ENCODE results near the gene MYO1E.

The MYO1E gene

GRCh38 chr15:59313641-59314332 is 58.9 kb downstream of the MYO1E start:
- no peak for DNase-seq

- no peak for DNase-seq
These were observed 60.5 kb downstream of the MYO1E start for GRCh38 chr15:59312205-59312604.

DNA sequence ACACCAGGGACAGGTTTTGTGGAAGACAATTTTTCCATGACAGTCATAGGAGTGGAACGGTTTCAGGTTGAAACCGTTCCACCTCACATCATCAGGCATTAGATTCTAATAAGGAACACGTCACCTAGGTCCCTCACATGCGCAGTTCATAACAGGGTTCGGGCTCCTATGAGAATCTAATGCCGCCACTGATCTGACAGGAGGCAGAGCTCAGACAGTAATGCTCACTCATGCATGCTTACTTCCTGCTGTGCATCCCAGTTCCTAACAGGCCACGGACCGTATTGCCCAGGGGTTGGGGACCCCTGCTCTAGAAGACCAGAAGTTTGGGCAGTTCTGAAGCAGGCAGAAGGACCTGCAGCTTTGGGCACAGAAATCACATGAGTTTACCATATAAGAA is 61.5 kb downstream of the MYO1E start:
- no peak for DNase-seq

- no peak for DNase-seq
These were observed 63.3 kb downstream of the MYO1E start for GRCh38 chr15:59309405-59309804.

- DNase-seq: no peak
These were observed 65.5 kb downstream of the MYO1E start for GRCh38 chr15:59307165-59307537.

GRCh38 chr15:59306520-59307164 is 66.0 kb downstream of the MYO1E start:
- DNase-seq: no peak

DNA sequence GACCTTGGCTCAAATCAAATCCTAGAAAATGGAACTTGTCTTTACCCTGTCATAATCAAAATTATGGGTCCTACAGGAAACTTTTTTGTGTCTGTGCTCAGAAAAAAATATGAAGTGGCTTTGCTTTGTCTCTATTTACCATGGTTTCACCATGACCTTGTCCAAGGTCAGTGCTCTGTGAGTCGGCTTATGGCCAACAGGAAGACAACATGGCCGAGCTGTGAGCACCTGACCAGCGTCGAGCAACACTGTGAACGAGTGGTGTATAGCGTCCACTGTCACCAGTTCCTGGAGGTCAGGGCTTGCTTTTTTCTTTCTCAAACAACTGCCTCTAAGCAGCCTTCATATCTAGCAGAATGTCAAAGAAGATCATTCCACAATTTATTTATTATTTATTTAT is 67.9 kb downstream of the MYO1E start:
- DNase-seq: no peak

DNA sequence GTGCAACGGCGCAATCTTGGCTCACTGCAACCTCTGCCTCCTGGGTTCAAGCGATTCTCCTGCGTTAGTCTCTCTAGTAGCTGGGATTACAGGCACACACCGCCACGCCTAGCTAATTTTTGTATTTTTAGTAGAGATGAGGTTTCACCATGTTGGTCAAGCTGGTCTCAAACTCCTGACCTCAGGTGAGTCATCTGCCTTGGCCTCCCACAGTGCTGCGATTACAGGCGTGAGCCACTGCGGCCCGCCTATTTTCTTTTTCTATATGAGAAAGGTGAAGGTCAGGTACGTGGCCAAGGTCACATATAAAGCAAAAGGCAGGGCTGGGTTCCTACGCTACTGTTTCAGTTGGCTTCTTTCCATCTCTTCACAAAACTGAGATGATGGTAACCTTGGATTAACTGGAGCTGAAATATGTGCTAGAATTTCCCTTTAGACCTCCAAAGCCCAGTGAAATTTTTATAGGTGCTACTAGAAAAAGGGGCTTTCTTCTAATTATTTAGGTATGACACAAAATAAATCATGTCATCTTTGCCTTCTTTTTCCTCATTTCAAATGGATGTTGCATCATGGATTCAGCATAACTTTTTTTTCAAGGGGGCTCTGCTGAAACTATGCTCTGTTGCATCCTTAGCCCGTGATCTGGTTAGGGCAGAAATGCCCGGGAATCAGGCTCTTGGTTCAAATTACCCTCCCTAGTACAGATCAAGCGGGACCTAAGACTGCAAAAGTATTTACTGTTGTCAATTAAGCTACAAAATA is 68.5 kb downstream of the MYO1E start:
- no peak for DNase-seq

DNA sequence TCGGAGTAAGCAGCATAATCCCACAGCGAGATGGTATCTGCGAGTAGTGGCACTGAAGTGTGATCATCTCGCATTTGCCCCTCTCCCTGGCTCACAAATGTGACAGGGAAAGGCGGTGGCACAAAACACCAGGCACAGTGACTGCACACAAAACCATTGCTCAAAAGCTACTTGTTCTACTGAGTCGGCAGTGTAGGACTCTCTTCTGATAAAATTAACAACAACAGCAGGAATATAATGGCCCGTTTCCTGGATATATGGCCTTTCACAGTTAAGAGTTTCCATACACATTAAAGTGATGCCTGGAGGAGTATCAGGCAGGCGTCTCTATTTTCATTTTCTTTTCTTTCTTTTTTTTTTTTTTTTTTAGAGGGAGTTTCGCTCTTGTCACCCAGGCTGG is 69.0 kb downstream of the MYO1E start:
- DNase-seq: no peak

DNA sequence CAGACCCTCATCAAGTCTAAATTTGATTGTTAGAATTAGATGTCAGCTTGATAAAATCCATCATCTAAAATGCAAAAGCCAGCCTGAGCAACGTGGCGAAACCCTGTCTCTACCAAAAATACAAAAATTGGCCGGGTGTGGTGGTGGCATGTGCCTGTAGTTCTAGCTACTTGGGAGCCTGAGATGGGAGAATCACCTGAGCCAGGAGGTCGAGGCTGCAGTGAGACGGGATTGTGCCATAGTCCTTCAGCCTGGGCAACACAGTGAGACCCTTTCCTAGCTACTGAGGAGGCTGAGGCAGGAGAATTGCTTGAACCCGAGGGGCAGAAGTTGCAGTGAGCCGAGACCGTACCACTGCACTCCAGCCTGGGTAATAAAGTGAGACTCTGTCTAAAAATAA is 69.5 kb downstream of the MYO1E start:
- DNase-seq: no peak

DNA sequence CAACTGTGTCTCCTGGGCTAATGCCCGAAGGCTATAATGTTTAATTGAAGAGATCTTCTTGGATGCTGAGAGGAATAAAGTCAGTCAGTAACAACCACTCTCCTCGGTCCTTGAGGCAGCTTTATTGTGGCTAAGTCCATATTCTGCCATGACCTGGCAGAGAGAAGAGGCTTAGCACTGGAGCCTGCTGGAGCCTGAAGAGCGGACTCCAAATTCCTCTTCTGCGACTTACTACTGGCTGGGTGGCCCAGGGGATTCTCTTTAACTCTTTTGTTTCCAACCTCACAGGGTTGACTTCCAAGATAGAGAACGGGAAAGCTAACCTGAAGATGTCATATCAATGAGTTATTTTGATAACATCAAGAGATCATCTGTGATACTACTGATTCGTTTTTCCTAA is 71.1 kb downstream of the MYO1E start:
- DNase-seq: no peak

GRCh38 chr15:59300618-59301139 is 72.0 kb downstream of the MYO1E start:
- DNase-seq: no peak

- DNase-seq: peak; percentile 84
These were observed 72.6 kb downstream of the MYO1E start for GRCh38 chr15:59299929-59300617.

- no peak for DNase-seq
These were observed 73.8 kb downstream of the MYO1E start for GRCh38 chr15:59298854-59299250.

- DNase-seq: peak; percentile 11
These were observed 74.3 kb downstream of the MYO1E start for GRCh38 chr15:59298225-59298853.

DNA sequence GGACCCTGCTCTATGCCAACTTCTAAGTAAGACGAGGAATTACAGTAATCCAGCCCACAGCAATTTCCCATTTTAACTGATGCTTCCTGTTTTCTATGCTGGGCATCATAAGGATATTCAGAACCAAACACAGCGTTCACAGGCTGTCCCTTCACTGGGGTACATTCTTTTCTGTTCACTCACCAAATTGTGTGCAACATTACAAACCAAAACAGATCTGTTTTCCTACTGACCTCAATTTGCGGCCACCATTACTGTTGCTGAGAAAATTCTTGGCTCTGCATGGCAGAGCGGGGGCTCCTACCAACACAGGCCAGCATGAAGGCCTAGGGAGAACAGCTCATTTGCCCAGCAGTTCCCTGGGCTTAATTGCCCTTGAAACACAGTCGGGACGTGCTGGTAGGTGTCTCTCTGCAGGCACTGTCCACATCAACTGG is 76.5 kb downstream of the MYO1E start:
- DNase-seq: no peak

DNA sequence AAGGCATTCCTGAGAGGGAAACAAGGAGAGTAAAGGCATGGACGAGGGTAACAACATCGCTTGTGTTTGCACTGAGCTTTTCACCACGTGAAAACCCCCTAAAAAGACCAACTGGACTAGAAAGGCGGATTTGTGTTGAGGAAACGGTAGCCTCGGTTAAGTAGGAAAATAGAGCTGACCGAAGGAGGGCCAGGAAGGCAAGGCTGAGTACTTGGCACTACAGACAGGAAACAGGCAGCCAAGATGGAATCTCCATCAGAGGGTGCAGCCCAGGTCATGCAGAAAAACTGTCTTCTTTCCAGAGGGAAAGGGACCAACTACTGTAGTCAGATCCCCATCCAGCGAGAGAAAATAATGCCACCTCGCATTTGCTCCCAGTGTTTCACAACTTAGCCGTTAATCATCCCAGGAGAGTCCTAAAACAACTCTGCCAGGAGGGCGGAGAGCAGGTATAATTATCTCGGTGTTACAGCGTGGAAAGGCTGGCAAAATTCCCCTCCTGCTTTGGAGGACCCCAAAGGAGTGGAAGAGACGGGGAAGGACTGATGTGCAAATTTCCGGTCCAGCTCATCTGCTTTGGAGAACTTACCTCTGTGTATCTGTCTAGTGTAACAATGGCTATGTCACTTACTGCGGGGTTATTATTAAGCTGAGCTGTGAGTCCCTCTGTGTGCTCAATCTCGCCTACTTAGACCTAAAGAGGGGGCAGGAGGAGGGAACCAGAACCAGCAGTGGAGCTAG is 77.2 kb downstream of the MYO1E start:
- no peak for DNase-seq

GRCh38 chr15:59294574-59295260 is 78.0 kb downstream of the MYO1E start:
- no peak for DNase-seq

DNA sequence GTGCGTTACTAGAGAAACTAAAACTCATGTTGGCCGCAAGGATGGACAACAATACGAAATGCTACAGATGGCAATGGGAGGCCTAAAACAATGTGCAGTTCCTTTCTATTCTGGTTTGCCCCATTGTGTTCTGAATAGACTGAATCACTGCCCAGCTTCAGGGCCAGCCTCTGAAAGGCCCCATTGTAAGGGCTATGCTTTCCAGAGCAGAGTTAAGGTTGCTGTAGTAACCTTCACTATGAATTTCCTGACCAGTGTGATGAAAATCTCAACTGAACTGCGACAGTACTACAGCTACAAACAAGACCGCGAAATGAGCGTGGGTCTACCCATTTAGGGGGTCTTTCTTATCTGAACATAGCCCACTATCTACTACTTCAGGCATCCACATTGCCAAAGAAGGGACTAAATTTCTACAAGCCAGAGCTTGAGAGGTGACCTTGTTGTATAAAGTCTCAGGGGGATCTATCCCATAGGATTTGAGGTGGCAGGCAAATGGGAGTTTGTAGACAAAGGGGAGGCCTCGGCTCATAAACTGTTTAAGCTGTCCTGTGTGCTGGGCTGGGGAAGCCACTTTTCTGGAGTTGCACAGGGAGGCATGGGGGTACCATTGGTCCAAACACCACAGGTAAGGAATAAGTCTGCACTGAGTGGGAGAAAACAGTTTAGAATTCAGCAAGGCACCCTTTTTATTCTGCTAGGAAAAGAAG is 80.1 kb downstream of the MYO1E start:
- DNase-seq: no peak

DNA sequence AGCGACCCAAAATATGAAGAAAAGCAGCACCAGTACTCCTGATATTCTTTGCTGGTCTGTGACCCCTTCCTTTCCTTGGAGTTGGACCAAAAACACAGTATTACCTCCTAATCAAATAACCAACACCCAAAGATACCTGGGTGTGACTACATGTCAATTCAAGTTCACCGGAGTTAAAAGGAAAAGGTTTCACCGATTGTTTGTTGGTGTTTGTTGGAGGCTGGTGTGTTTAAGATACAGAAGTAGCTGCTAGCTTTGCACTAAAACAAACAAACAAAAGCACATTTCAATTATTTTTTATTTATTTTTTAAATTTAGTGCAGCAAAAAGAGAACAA is 81.5 kb downstream of the MYO1E start:
- no peak for DNase-seq

Data from CD4-positive, alpha-beta T cell treated with Interferon gamma for 1 hour (primary cell).